ENCODE results near the gene CDKN1C.

Gene CDKN1C

DNA sequence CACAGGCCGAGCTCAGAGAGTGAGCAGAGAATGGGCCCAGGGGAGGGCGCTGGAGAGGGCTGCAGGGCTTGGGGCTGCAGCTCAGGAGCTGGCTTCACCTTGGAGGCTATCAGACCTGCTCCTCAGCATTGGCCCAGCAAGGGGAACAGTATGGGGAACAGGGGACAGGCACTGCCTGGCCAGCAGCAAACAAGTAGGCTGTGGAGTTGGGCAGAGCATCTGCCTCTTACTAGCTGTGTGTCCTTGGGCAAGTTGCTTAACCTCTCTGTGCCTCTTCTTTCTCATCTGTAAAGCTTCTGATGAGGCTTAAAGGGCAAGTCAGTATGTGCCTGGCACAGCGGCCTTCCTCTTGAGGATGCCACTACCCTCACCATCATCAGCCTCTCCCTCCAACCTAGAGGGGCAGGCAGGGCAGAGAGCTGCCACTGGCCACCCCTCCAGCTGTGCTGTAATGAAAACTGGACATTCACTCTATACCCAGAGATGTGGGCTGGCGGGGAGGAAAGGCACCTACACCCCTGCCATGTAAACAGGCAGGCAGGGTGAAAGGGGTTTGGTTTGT lies 7.5 kb upstream of the CDKN1C start:
- in situ Hi-C loops (cut with MboI; ENCODE audit: low pct_unique_long_range_greater_than_20kb, low sequenced_read_pairs) = loop anchor here (10.0 kb wide), 2 partner anchors 358 to 458 kb away; no protein-coding TSS in a partner anchor
- DNase-seq = no peak

DNA sequence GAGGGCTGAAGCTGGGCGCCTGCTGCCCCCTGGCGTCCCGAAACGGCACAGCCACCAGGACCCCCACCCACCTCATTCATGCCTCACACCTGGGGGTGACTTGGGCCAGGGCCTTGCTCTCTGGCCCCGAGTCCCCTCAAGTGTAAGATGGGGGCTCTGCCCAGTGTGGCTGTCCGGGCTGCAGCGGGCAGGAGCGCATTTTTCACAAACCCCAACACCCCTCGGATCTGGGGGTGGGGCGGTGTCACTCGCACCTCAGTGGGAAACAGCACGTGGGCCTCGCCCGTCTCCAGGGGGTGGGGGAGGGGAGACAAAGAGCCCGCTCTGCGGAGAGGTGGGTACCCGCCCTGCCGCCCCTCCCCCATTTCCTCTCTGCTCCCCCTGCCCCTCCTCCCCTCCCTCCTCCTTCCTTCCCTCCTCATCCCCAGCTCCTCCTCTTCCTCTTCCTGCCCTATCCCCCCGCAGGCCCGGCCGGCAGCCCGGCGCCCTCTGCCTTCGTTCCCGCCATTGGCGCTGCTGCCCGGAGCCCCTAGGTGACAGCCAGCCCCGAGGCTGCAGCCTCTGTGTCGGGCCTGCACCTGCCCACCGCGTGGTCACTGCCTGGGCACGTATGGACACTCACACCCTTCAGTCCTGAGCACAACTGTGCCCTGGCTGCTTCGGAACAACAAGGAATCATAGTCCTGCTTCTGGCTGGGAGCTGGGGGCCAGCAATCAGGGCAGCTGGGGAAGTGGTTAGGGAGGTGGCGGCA lies 6.8 kb upstream of the CDKN1C start:
- peak; percentile 87 for DNase-seq
- in situ Hi-C loops (cut with MboI; ENCODE audit: low pct_unique_long_range_greater_than_20kb, low sequenced_read_pairs) = loop anchor here (10.0 kb wide), 2 partner anchors 358 to 458 kb away; no protein-coding TSS in a partner anchor

DNA sequence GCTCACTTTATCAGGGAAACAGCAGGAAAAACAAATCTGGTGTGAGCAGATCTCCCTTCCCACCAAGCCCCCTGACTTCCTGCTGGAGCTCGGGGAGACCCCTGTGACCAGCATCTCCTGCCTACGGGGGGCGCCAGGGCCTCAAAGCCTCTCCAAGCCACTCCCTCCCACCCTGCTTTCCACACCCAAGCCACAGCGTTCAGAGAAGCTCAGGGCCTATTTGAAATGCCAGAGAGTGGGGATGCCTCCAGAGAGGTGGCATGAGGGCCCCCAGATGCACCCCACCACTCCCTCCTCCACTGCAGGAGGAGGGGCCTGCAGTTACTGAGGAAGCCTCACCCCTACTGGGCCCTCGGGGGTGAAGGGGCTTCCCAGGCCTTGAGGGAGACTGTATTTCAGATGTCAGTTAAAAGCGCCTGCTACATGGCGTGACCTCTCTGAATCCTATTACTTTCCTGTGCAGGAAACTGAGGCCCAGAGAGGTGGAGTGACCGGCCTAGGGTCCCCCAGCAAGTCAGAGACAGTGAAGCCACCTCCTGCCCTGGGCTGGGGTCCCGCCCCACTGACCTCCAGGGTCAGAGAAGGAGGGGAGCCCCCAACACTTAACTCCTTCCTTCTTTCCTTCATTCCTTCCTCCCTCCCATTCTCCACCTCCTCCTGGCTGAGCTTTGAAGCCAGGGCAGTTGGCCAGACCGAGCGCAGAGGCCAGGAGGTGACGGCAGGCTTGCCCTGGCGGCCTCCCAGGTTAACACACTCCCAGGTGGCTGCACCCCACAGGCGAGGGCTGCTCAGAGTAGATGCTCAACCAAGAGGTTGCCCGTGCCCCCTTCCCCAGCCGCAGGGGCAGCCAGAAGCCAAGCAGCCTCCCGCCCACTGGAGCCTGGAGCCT lies 6.0 kb upstream of the CDKN1C start:
- DNase-seq = no peak
- in situ Hi-C loops (cut with MboI; ENCODE audit: low pct_unique_long_range_greater_than_20kb, low sequenced_read_pairs) = loop anchor here (10.0 kb wide), 2 partner anchors 357 to 457 kb away; no protein-coding TSS in a partner anchor

DNA sequence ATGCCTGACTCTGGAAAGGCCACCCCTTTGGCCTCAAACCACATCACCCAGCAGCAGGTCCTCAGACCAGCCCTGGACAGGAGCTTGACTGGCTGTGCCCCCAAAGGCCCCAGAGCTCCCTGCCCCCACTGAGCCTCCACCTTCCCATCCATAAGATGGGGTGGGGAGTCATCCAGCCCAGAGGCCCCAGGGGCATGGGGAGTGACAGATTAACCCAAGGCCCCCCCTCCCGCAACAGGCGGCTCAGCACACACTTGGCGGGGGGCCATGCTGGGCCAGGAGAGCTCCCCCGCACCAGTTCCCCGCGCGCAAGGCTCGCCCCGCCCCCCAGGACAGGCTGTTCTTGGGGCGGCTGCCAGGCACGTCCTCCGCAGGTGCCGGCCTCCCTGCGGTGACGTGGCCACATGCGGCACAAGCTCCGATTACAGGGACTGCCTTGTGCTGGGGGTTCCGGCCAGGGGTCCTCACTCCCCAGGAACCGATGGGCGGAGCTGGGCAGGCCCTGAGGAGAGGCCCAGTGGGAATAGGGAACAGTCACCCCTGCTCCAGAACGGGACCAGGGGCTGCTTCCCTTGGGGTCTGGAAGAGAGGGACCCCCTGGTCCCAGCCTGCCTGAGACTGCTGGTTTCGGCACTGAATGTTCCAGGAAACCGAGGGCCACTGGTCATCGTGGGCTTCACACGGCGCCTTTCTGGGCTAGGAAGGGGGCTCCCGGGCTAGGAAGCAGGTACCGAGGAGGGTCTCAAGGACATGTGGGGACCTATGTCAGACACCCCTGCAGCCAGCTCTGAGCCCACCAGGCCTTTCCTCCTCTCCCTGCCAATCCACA lies 5.1 kb upstream of the CDKN1C start:
- in situ Hi-C loops (cut with MboI; ENCODE audit: low pct_unique_long_range_greater_than_20kb, low sequenced_read_pairs) = loop anchor here (10.0 kb wide), 2 partner anchors 356 to 456 kb away; no protein-coding TSS in a partner anchor
- DNase-seq = no peak

DNA sequence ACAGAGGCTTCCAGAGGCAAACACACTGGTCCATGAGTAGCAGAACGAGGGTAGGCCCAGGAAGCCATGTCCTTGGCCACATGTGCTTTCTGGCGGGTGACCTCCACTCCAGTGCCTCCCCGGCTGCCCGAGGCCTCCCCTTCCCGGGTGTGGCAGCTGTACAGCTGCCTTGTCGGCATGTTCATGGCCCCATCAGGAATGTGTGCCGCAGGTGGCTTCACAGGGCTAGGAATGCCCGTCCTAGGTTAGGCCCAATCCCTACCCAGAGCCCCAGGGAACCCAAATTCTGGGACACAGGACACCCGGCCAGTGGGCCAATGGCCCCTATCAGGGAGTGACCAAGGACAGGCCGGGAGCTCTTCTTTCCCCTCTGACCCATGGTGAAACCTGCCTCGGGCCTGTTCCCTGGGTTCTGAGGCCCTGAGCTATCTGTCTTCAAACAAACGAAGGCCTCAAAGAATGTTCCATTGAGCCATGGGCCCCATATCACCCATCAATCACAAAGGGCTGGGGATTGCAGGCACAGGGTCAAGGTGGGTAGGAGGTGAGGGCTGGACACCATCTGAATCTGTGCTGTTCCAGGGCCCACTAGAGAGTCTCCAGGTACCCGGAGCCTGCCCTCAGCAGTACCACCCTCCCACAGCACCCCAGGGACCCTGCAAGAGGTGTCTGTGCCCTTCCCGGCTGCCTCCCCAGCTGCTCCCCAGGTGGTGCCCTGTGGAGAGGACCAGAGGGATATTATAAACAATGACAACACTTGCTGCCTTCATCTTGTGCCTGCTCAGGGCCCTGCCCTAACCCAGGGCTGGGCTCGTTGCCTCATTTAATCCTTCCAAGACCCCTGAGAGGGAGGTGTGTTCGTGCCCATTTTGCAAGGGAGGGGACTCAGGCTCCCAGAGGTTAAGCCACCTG lies 4.0 kb upstream of the CDKN1C start:
- DNase-seq = no peak

DNA sequence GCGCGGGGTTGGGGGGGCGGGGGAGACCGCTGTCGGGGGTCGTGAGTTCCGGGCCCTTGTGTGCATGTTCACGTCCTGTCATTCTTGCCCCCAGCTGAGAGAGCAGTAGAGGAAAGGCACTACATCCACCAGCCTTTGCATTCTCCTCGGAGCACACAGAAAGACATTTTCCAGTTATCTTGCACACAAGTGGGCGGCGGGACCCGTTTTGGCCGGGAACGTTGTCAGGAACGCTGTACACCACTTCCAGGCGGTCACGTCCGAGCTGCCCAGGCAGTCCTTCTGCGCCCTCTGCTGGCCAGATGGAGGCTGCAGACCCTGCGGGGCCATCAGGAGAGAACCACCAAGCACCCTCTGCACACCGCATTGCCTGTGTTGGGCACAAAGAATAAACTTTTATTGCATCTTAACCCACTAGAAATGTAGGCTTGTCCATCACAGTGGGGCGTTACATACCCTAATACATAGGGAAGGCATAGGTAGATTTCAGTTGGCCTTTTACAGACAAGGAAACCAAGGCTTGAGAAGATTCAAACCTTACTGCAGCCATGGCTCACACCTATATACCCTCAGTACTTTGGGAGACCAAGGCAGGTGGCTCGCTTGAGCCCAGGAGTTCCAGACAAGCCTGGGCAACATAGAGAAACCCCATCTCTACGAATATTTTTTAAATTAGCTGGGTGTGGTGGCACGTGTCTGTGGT lies 2.8 kb upstream of the CDKN1C start:
- in situ Hi-C loops (cut with MboI; ENCODE audit: low pct_unique_long_range_greater_than_20kb, low sequenced_read_pairs) = no loop called here
- DNase-seq = peak; percentile 86

More for the DNA sequence above, 4.0 kb upstream of the CDKN1C start:
- in situ Hi-C loops (cut with MboI; ENCODE audit: low pct_unique_long_range_greater_than_20kb, low sequenced_read_pairs) = loop anchor here (10.0 kb wide), 2 partner anchors 355 to 455 kb away; no protein-coding TSS in a partner anchor

DNA sequence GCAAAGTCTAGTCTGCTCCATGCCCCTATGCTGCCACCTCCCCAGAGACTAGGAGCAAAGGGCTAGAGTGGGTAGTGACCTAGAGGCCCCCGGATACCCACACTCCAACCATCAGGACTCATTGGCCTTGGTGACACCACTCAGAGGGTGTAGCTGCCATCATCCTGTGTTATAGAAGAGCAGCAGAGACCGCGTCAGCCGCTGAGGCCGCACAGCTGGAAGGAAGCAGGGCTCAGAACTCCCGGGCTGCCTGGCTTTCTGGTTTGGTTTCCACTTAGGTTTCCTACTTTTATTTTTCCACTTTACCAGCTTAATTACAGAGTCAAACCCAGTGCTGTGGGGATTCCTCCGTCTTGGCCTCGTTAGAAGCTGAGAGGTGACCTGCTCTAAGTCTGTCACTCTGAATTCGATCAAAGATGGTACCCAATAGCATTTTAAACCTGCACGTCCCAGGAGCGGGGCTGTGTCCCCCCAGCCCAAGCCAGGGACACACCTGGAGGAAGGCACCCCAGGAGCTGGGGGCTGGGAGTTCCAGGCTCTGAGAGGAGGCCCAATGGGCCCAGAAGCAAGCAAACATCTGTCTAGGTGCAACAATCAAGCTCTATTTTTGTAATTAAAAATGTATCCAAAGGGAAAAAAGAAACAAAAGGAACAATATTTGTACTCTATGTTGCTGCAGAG lies 2.1 kb upstream of the CDKN1C start:
- in situ Hi-C loops (cut with MboI; ENCODE audit: low pct_unique_long_range_greater_than_20kb, low sequenced_read_pairs) = no loop called here
- DNase-seq = no peak

DNA sequence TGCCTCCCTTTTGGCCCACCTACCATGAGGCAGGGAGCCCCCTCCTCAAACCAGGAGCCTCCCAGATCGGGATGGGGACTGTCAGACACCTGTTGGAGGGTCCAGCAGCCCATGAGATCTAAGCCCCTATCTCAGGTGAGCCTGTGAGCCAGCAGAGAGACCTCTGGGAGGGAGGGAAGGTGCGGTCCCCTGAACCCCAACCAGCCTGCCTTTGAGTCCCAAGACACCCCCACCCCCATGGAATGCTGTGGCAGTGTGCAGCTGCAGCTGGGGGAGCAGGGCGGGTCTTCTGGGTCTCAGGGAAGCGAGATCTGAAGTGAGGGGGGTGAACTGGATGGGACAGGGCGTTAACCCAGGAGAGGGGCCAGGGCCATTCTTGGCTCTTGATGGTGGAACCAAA lies 1.4 kb upstream of the CDKN1C start:
- in situ Hi-C loops (cut with MboI; ENCODE audit: low pct_unique_long_range_greater_than_20kb, low sequenced_read_pairs) = no loop called here
- no peak for DNase-seq

DNA sequence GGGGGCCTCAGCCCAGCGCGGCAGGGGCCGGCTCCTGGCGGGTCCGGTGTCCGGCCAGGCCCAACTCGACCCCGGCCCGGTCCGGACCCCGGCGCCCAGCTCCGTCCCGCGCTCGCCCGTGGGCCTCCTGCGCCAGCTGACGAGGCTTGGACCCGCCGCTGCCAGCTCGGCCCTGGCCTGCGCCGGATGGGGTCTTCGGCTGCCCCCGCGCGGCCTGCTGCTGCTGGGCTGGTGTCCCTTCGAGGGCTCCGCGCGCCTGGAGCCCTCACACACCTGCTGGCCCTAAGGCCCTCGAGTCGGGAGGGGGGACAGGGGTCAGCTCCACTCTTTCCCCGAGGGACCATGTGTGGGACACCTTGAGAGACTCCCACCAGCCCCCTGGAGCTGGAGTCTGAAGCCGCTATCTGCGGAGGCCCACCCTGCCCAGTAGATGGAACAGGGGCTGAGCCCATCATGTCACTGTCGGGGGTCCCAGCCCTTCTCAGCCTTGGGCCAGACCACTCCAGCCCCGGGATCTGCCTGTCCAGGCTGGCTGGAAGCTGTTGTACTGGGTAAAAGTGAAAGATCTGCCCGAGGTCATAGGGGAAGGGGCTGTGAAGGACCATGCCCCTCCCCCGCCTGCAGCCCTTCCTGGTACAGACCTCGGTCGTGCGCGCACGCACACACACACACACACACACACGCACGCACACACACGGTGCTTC lies 768 bp upstream of the CDKN1C start:
- in situ Hi-C loops (cut with MboI; ENCODE audit: low pct_unique_long_range_greater_than_20kb, low sequenced_read_pairs) = no loop called here

DNA sequence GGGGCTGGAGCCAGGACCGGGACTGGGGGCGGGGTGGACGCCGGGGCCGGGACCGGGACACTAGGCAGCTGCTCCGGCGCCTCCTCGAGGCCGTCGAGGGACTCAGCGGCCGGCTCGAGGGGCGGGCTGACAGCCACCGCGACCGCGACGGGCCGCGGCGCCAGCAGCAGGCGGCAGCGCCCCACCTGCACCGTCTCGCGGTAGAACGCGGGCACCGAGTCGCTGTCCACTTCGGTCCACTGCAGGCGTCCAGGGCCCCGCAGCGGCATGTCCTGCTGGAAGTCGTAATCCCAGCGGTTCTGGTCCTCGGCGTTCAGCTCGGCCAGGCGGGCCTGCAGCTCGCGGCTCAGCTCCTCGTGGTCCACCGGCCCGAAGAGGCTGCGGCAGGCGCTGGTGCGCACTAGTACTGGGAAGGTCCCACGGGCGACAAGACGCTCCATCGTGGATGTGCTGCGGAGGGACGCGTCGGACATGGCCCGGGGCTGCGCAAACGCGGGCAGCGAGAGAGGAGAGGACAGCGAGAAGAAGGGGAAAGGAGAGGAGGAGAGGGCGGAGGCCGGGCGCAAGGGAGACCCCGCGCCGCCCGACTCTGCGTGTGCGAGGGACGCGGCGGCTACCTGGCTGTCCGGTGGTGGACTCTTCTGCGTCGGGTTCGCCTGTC lies 428 bp downstream of the CDKN1C start:
- in situ Hi-C loops (cut with MboI; ENCODE audit: low pct_unique_long_range_greater_than_20kb, low sequenced_read_pairs) = no loop called here
- DNase-seq = peak; percentile 70

More for the DNA sequence above, 768 bp upstream of the CDKN1C start:
- DNase-seq = no peak

DNA sequence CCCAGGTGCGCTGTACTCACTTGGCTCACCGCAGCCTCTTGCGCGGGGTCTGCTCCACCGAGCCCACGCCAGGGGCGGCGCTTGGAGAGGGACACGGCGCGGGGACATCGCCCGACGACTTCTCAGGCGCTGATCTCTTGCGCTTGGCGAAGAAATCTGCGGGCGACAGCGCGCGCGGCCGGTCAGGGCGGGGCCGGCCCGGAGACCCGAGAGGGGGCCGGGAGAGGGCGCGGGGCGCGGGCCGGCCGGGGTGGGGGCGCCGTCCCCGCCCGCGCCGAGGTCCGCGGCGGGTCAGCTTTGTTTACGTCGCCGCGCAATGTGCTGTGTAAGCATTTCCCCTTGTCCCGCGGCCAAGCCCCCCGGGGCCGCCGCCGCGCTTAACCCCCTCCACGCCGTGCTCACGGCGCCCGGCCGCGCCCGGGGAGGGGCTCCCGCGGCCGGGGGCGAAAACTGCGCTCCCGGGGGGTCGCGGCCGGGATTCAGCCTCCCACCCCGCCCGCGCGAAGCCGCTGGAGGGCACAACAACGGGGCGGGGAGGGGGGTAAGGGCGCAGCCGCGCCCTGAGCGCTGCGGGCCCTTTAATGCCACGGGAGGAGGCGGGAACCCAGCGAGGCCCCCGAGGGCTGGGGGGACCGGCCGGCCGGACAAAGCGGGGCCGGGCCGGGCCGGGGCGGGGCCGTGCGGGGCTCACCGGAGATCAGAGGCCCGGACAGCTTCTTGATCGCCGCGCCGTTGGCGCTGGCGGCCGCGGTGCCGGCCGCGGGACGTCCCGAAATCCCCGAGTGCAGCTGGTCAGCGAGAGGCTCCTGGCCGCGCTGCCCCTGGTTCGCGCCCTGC lies 1.4 kb downstream of the CDKN1C start:
- DNase-seq = no peak
- in situ Hi-C loops (cut with MboI; ENCODE audit: low pct_unique_long_range_greater_than_20kb, low sequenced_read_pairs) = no loop called here

DNA sequence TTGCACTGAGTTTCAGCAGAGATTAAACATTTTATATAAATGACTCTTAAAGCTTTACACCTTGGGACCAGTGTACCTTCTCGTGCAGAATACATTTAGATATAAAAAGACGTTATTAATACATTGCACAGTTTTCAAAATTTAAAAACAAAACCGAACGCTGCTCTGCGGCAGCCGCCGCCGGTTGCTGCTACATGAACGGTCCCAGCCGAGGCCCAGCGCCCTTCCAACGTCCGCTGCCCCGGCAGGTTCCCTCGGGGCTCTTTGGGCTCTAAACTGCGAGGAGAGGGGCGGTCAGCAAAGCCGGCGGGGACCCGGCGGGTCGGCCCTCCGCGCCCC lies 2.0 kb downstream of the CDKN1C start:
- in situ Hi-C loops (cut with MboI; ENCODE audit: low pct_unique_long_range_greater_than_20kb, low sequenced_read_pairs) = no loop called here
- no peak for DNase-seq

DNA sequence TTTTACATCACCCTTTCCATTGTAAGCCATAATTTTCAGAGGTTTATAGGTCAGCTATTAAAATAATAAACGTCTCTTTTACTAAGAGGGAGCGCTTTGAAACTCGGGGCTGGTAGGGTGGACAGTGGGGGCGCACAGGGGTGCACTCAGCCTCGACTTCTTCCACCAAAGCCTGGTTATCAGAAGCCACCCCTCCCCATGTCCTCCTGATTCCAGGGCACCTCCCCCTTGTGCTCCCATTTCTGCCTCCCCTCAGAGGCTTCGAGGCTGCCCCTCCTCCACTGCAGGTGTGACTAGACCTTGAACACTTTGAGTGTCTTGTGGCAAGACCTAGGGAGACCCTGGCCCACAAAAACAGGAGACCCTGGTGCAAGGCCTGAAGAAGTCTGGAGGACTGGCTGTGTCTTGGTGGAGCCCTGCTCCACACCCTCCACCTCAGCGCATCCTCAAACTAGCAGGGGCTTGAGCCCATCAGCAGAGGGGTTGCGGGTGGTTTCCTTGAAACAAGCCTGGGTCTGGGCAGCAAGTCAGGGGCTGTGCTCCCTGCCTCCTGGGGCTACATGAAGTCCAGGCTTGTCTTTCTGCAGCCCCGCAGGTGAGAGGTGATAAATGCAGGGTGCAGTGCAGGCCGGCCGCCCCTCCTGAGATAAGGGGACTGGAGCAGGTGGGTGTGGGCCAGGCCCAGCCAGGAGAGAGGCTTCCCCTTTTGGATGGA lies 3.0 kb downstream of the CDKN1C start:
- no peak for DNase-seq
- in situ Hi-C loops (cut with MboI; ENCODE audit: low pct_unique_long_range_greater_than_20kb, low sequenced_read_pairs) = no loop called here

DNA sequence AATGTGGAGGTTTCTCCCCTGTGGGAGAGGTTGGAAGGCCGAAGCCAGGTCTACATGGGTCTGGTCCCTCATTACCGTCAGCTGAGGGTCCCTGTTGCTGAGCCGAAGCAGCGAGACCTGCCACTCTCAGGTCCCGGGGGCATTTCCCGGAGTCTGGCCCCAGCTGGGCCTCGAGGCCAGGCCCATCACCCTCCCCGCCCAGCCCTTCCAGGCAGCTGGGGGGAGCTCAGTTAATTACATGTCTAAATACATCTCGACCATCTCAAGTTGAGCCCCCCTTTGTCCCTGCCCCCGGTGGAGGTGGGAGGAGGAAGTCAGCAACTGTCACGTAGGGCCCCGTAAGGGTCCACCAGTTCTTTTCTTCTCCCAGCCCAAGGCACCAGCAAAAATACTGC lies 3.6 kb downstream of the CDKN1C start:
- in situ Hi-C loops (cut with MboI; ENCODE audit: low pct_unique_long_range_greater_than_20kb, low sequenced_read_pairs) = no loop called here
- DNase-seq = no peak

All from KBM-7 (cell line).